IMR-90 (cell line): ENCODE results near the gene EIF4H. TPM values are rescaled to one million over a fixed set of nuclear protein-coding genes. Genes with fewer than 3 reads are reported as not detected.
"Not testable (repeated sequence)": the region's sequence is repeated elsewhere in the genome, so short reads cannot be mapped to it uniquely, and the experiment has no call there.

Experiments used
- ATAC-seq: fragments of 200-7000 bp; cut with Tn5 transposase; 2 replicates; pipeline ENCODE4 v1.9.1; 2020; ENCODE audit warnings: low read depth, mild to moderate bottlenecking, moderate library complexity
- BruUV-seq: library from RNA; stranded (reverse); fragments of 400-500 nt; replicated peaks from 2 replicates; lab custom pipeline; 2021; lab: Mats Ljungman, UMichigan
- CTCF ChIA-PET: fragments of 300-600 bp; formaldehyde crosslinking; extraction: SDS; loops from one replicate; lab custom pipeline; 2021; ENCODE audit warnings: antibody characterized with exemption; lab: Yijun Ruan, JAX
- POLR2A ChIA-PET: fragments of 300-600 bp; sonication (Branson Sonifier 250); formaldehyde crosslinking; loops from one replicate; lab custom pipeline; 2022; ENCODE audit warnings: antibody characterized with exemption; ENCODE audit not compliant: unreplicated experiment; lab: Charles Lee
- DNase-seq: peaks from one replicate; pipeline ENCODE4 v3.0.0; 2013
- H2AFZ ChIP-seq: replicated peaks from 2 replicates; pipeline ENCODE3; 2013; ENCODE audit warnings: low read length, mild to moderate bottlenecking; ENCODE audit not compliant: poor library complexity
- H2AK5ac ChIP-seq: 2 replicates; pipeline ENCODE4 v1.6.1; 2013; ENCODE audit warnings: low read depth, low read length, inconsistent platforms
- H2AK9ac ChIP-seq: replicated peaks from 2 replicates; pipeline ENCODE3; 2013; ENCODE audit warnings: mild to moderate bottlenecking, low read depth, low read length, moderate library complexity; ENCODE audit not compliant: poor library complexity
- H2BK120ac ChIP-seq: 2 replicates; pipeline ENCODE4 v1.6.1; 2013; ENCODE audit warnings: low read depth, low read length, inconsistent platforms
- H2BK15ac ChIP-seq: 3 replicates; pipeline ENCODE4 v1.6.1; 2013; ENCODE audit warnings: low read depth, low read length, inconsistent platforms
- H2BK20ac ChIP-seq: 2 replicates; pipeline ENCODE4 v1.6.1; 2013; ENCODE audit warnings: low read depth, mild to moderate bottlenecking, inconsistent platforms, low read length, moderate library complexity
- H2BK5ac ChIP-seq: 2 replicates; pipeline ENCODE4 v1.6.1; 2013; ENCODE audit warnings: mild to moderate bottlenecking, low read depth, low read length, inconsistent platforms; ENCODE audit not compliant: poor library complexity, severe bottlenecking
- H3K14ac ChIP-seq: replicated peaks from 2 replicates; pipeline ENCODE4 v1.6.1; 2013; ENCODE audit warnings: low read depth, low read length, inconsistent platforms
- H3K18ac ChIP-seq: 2 replicates; pipeline ENCODE4 v1.6.1; 2013; ENCODE audit warnings: low read depth, low read length, control low read depth
- H3K23ac ChIP-seq: 2 replicates; pipeline ENCODE4 v1.6.1; 2013; ENCODE audit warnings: low read depth, low read length, inconsistent platforms
- H3K27ac ChIP-seq: 2 replicates; pipeline ENCODE4 v1.5.1; 2013; ENCODE audit warnings: mild to moderate bottlenecking, control low read depth, low read length; ENCODE audit not compliant: insufficient read depth
- H3K27me3 ChIP-seq: 2 replicates; pipeline ENCODE4 v1.6.1; 2013; ENCODE audit warnings: low read length; ENCODE audit not compliant: control insufficient read depth, insufficient read depth
- H3K36me3 ChIP-seq: 2 replicates; pipeline ENCODE4 v1.6.1; 2013; ENCODE audit warnings: low read length, mixed read lengths; ENCODE audit not compliant: control insufficient read depth, insufficient read depth
- H3K4ac ChIP-seq: 2 replicates; pipeline ENCODE4 v1.6.1; 2013; ENCODE audit warnings: low read depth, low read length, inconsistent platforms
- H3K4me1 ChIP-seq: 2 replicates; pipeline ENCODE4 v1.6.1; 2013; ENCODE audit warnings: low read length, mixed read lengths; ENCODE audit not compliant: control insufficient read depth, insufficient read depth
- H3K4me2 ChIP-seq: 2 replicates; pipeline ENCODE4 v1.6.1; 2013; ENCODE audit warnings: low read depth, mild to moderate bottlenecking, control low read depth, low read length, moderate library complexity
- H3K4me3 ChIP-seq: 2 replicates; pipeline ENCODE4 v1.5.1; 2013; ENCODE audit warnings: low read depth, mild to moderate bottlenecking, control low read depth, low read length, moderate library complexity; ENCODE audit not compliant: insufficient read depth
- H3K56ac ChIP-seq: 2 replicates; pipeline ENCODE4 v1.6.1; 2013; ENCODE audit warnings: low read length, inconsistent platforms; ENCODE audit not compliant: insufficient read depth; ENCODE audit errors: extremely low read depth
- H3K79me1 ChIP-seq, 2 experiments: 2 replicates each; pipeline ENCODE4 v1.6.1; 2013; ENCODE audit warnings: low read length in 2 of 2, inconsistent platforms in 1 of 2, low read depth in 1 of 2
- H3K9ac ChIP-seq: 2 replicates; pipeline ENCODE4 v1.6.1; 2013; ENCODE audit warnings: low read depth, low read length, control low read depth
- H3K9me1 ChIP-seq: 2 replicates; pipeline ENCODE4 v1.6.1; 2013; ENCODE audit warnings: low read length, inconsistent platforms; ENCODE audit not compliant: insufficient read depth
- H3K9me3 ChIP-seq: 2 replicates; pipeline ENCODE4 v1.6.1; 2013; ENCODE audit warnings: low read length; ENCODE audit not compliant: control insufficient read depth, insufficient read depth
- H4K20me1 ChIP-seq: 2 replicates; pipeline ENCODE4 v1.6.1; 2013; ENCODE audit warnings: low read length, inconsistent platforms; ENCODE audit not compliant: insufficient read depth
- H4K5ac ChIP-seq: 2 replicates; pipeline ENCODE4 v1.6.1; 2013; ENCODE audit warnings: mild to moderate bottlenecking, low read depth, low read length, control low read depth
- H4K8ac ChIP-seq, 2 experiments: 2 replicates each; pipeline ENCODE4 v1.6.1; 2013; ENCODE audit warnings: low read depth in 2 of 2, low read length in 2 of 2, control low read depth in 1 of 2, inconsistent platforms in 1 of 2
- H4K91ac ChIP-seq: 2 replicates; pipeline ENCODE4 v1.6.1; 2013; ENCODE audit warnings: low read depth, low read length, inconsistent platforms; ENCODE audit not compliant: insufficient read depth
- WGBS, 2 experiments: methylation state at CpG; one replicate each; pipeline versions ENCODE4 v1.1.5 to v1.1.7; 2013; ENCODE audit warnings: missing lambda C conversion rate in 2 of 2; ENCODE audit not compliant: insufficient read length in 1 of 2; ENCODE audit errors: extremely low coverage in 2 of 2; 5-methylcytosine and 5-hydroxymethylcytosine counted together
- dilution Hi-C: fragments of 300-500 bp; cut with HindIII; formaldehyde crosslinking; loops from one replicate; pipeline ENCODE4 v1.14.3; 2018; ENCODE audit warnings: low sequenced_read_pairs; ENCODE audit not compliant: unreplicated experiment
- in situ Hi-C: fragments of 300-500 bp; cut with MboI; formaldehyde crosslinking; loops from 3 replicates; pipeline ENCODE4 v1.14.3; 2019; ENCODE audit warnings: low sequenced_read_pairs, inconsistent platforms, mixed read lengths
- intact Hi-C: fragments of 100-400 bp; cut with micrococcal nuclease; formaldehyde crosslinking; loops from 2 replicates; pipeline ENCODE4 v1.10.0; 2022
- polyA plus RNA-seq, 3 experiments: library from polyadenylated mRNA; depleted of rRNA; stranded (reverse); fragments of >200 nt; gene quantifications; 2 replicates each; pipeline ENCODE4 v1.2.3, GENCODE V29; 2012; ENCODE audit warnings: low replicate concordance in 1 of 3
- total RNA-seq: library from RNA; depleted of rRNA; stranded (reverse); fragments of >200 nt; gene quantifications from 2 replicates; pipeline ENCODE4 v1.2.3, GENCODE V29; 2012

EIF4H gene
- total and polyA plus RNA-seq, 2 of the 4 experiments (the other 2 are of a cell fraction): 241 to 321 TPM

DNA sequence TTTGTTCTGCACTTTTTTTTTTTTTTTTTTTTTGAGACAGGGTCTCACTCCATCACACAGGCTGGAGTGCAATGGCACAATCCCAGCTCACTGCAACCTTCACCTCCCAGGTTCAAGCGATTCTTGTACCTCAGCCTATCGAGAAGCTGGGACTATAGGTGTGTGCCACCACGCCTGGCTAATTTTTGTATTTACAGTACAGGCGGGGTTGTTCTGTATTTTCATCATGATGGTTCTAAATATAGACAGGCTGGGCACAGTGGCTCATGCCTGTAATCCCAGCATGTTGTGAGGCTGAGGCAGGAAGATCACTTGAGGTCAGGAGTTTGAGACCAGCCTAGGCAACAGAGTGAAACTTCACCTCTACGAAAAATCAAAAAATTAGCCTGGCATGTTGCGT, 6.8 kb upstream of the EIF4H start:
- H4K8ac ChIP-seq, DNase-seq, H3K56ac ChIP-seq, H4K5ac ChIP-seq, H2AK5ac ChIP-seq, in situ Hi-C loops, H3K4me3 ChIP-seq, H3K9me1 ChIP-seq, POLR2A ChIA-PET, H3K9ac ChIP-seq, H2BK15ac ChIP-seq, H2BK120ac ChIP-seq, H3K4me2 ChIP-seq, H4K91ac ChIP-seq, H2AK9ac ChIP-seq, H3K4ac ChIP-seq, H3K27ac ChIP-seq, H3K18ac ChIP-seq, H3K79me1 ChIP-seq, CTCF ChIA-PET, ATAC-seq, H3K27me3 ChIP-seq, H2AFZ ChIP-seq, dilution Hi-C loops, H2BK5ac ChIP-seq, H3K36me3 ChIP-seq, BruUV-seq, H3K14ac ChIP-seq, H3K4me1 ChIP-seq, H4K20me1 ChIP-seq, H3K23ac ChIP-seq, H2BK20ac ChIP-seq, intact Hi-C loops, H3K9me3 ChIP-seq: not testable (repeated sequence)
- no CpG with 5 or more reads among the region's 6 CpGs for WGBS, 2 experiments
